Measurements from ENCODE around the gene PSMG2. TPM values are rescaled to one million over a fixed set of nuclear protein-coding genes. Genes with fewer than 3 reads are reported as not detected.
"Not testable (repeated sequence)": the region's sequence is repeated elsewhere in the genome, so short reads cannot be mapped to it uniquely, and the experiment has no call there.

Gene PSMG2
- total RNA-seq, 2 experiments from 2014 or later, result 58.4 to 61.7 TPM

GRCh38 chr18:12758566-12758965, 55.7 kb downstream of the PSMG2 start:
- not testable (repeated sequence) for H3K36me3 Mint-ChIP-seq (ENCODE audit: low read depth)

GRCh38 chr18:12765126-12765525, 62.3 kb downstream of the PSMG2 start:
- peaks cover 10% of the 10 kb centered on the region for H3K36me3 Mint-ChIP-seq (ENCODE audit: low read depth)
- Histone ChIP-seq H3K36me3 (ENCODE audit: insufficient read depth, low read length) (no peaks in the 10 kb centered on the region), H3K4me1 (ENCODE audit: insufficient read depth, low read length) (no peaks in the 10 kb centered on the region), H3K27me3 (ENCODE audit: control insufficient read depth in 1 of 2, insufficient read depth in 2 of 2, low read length in 2 of 2) (no peaks in the 10 kb centered on the region), H3K4me3 (ENCODE audit: low read length) (no peak overlapping the region), H3K27ac (ENCODE audit: low read depth in 1 of 2, low read length in 2 of 2) (no peak overlapping the region), H3K9me3 (ENCODE audit: control insufficient read depth in 1 of 2, insufficient read depth in 1 of 2, low read length in 2 of 2) (no peaks in the 10 kb centered on the region)
- ChIA-PET POLR2A (no interaction called here), CTCF (no interaction called here)
- no peak for DNase-seq
- TF ChIP-seq CTCF (IDR thresholded peaks at IDR 0.05), result no peak
- ATAC-seq (ENCODE audit: poor library complexity), result no peak
- H3K4me1 Mint-ChIP-seq (ENCODE audit: low read depth), result no peaks in the 10 kb centered on the region
- H3K27ac Mint-ChIP-seq, result no peak overlapping the region
- no peaks in the 10 kb centered on the region for H3K9me3 Mint-ChIP-seq
- no peak overlapping the region for H3K4me3 Mint-ChIP-seq
- no peaks in the 10 kb centered on the region for H3K27me3 Mint-ChIP-seq
- intact Hi-C loops (cut with DNase I, micrococcal nuclease), result no loop called here

More at GRCh38 chr18:12758566-12758965, 55.7 kb downstream of the PSMG2 start:
- H3K4me3 ChIP-seq (ENCODE audit: low read length); H3K4me3 Mint-ChIP-seq; POLR2A ChIA-PET; ATAC-seq (ENCODE audit: poor library complexity); H3K4me1 Mint-ChIP-seq (ENCODE audit: low read depth); H3K27me3 ChIP-seq (ENCODE audit: control insufficient read depth in 1 of 2, insufficient read depth in 2 of 2, low read length in 2 of 2); CTCF ChIA-PET; H3K27ac Mint-ChIP-seq; H3K27ac ChIP-seq (ENCODE audit: low read depth in 1 of 2, low read length in 2 of 2); intact Hi-C loops (cut with DNase I, micrococcal nuclease); H3K4me1 ChIP-seq (ENCODE audit: insufficient read depth, low read length); H3K9me3 Mint-ChIP-seq; H3K36me3 ChIP-seq (ENCODE audit: insufficient read depth, low read length); H3K9me3 ChIP-seq (ENCODE audit: control insufficient read depth in 1 of 2, insufficient read depth in 1 of 2, low read length in 2 of 2); DNase-seq; H3K27me3 Mint-ChIP-seq: not testable (repeated sequence)

- no peaks in the 10 kb centered on the region for H3K27me3 ChIP-seq (ENCODE audit: control insufficient read depth in 1 of 2, insufficient read depth in 2 of 2, low read length in 2 of 2)
Observed at GRCh38 chr18:12765586-12765985, 62.7 kb downstream of the PSMG2 start.

More at GRCh38 chr18:12765586-12765985, 62.7 kb downstream of the PSMG2 start:
- ChIA-PET CTCF (no interaction called here), POLR2A (no interaction called here)
- Mint-ChIP-seq H3K27me3 (no peaks in the 10 kb centered on the region), H3K27ac (no peak overlapping the region), H3K9me3 (no peaks in the 10 kb centered on the region), H3K36me3 (ENCODE audit: low read depth) (peaks cover 10% of the 10 kb centered on the region), H3K4me3 (no peak overlapping the region), H3K4me1 (ENCODE audit: low read depth) (no peaks in the 10 kb centered on the region)
- DNase-seq (no peak), ATAC-seq (ENCODE audit: poor library complexity) (no peak)
- TF ChIP-seq CTCF (IDR thresholded peaks at IDR 0.05), result no peak
- no peaks in the 10 kb centered on the region for H3K36me3 ChIP-seq (ENCODE audit: insufficient read depth, low read length)
- H3K4me3 ChIP-seq (ENCODE audit: low read length), result no peak overlapping the region
- intact Hi-C loops (cut with DNase I, micrococcal nuclease), result no loop called here
- H3K4me1 ChIP-seq (ENCODE audit: insufficient read depth, low read length), result no peaks in the 10 kb centered on the region
- H3K9me3 ChIP-seq (ENCODE audit: control insufficient read depth in 1 of 2, insufficient read depth in 1 of 2, low read length in 2 of 2), result no peaks in the 10 kb centered on the region
- no peak overlapping the region for H3K27ac ChIP-seq (ENCODE audit: low read depth in 1 of 2, low read length in 2 of 2)

All from CD4-positive, alpha-beta T cell (primary cell).